Measurements from ENCODE around the gene OR3A3. TPM values are rescaled to one million over a fixed set of nuclear protein-coding genes. Genes with fewer than 3 reads are reported as not detected.

OR3A3 gene
- total RNA-seq, 1 donor from 2014 or later, result 5.3 TPM

GRCh38 chr17:3472137-3472536 is 61.0 kb downstream of the OR3A3 start:
- no peak for DNase-seq (ENCODE audit: low spot score)

Other genes with a start within 250 kb of the OR3A3 start
- 2.6 TPM for gene OR1A2, start 213.9 kb upstream of the OR3A3 start, total RNA-seq (ENCODE audit: insufficient read depth, low replicate concordance)
- 5.5 TPM for gene OR1A1, start 203.7 kb upstream of the OR3A3 start, total RNA-seq (ENCODE audit: insufficient read depth, low replicate concordance)
- gene OR3A1, start 113.0 kb upstream of the OR3A3 start, total RNA-seq (ENCODE audit: insufficient read depth, low replicate concordance), result 0.48 TPM
- not detected for gene OR3A2, start 25.1 kb upstream of the OR3A3 start, total RNA-seq (ENCODE audit: insufficient read depth, low replicate concordance)
- gene OR1E1, start 13.0 kb upstream of the OR3A3 start, total RNA-seq (ENCODE audit: insufficient read depth, low replicate concordance), result not detected
- 1.2 TPM for gene OR1E2, start 22.5 kb downstream of the OR3A3 start, total RNA-seq (ENCODE audit: insufficient read depth, low replicate concordance)
- 1.2 TPM for gene SPATA22, start 60.4 kb downstream of the OR3A3 start, total RNA-seq (ENCODE audit: insufficient read depth, low replicate concordance)
- 6.3 TPM for gene ASPA, start 64.6 kb downstream of the OR3A3 start, total RNA-seq (ENCODE audit: insufficient read depth, low replicate concordance)
- gene TRPV3, start 146.4 kb downstream of the OR3A3 start, total RNA-seq (ENCODE audit: insufficient read depth, low replicate concordance), result 8.9 TPM
- gene TRPV1, start 198.0 kb downstream of the OR3A3 start, total RNA-seq (ENCODE audit: insufficient read depth, low replicate concordance), result 25.5 TPM
- gene SHPK, start 224.9 kb downstream of the OR3A3 start, total RNA-seq (ENCODE audit: insufficient read depth, low replicate concordance), result 9.4 TPM
- gene CTNS, start 225.4 kb downstream of the OR3A3 start, total RNA-seq (ENCODE audit: insufficient read depth, low replicate concordance), result 12.0 TPM

Measured in umbilical cord (tissue), 2 donors.